ENCODE measurements around the gene MED16. TPM values are rescaled to one million over a fixed set of nuclear protein-coding genes. Genes with fewer than 3 reads are reported as not detected.
"Not testable (repeated sequence)": the region's sequence is repeated elsewhere in the genome, so short reads cannot be mapped to it uniquely, and the experiment has no call there.

The MED16 gene
- total RNA-seq, 1 experiment from 2014 or later: 10.8 TPM

GRCh38 chr19:855142-855541 is 37.8 kb downstream of the MED16 start:
- no peak overlapping the region for H3K4me2 ChIP-seq (ENCODE audit: low read depth, low read length, poor library complexity, severe bottlenecking)
- H3K9me3 ChIP-seq (ENCODE audit: low read length): no peaks in the 10 kb centered on the region
- H2AFZ ChIP-seq (ENCODE audit: low read length): no peak overlapping the region
- no peaks in the 10 kb centered on the region for H3K9me2 ChIP-seq (replicated peaks; ENCODE audit: insufficient read depth, low read length)
- no peaks in the 10 kb centered on the region for H3K27me3 ChIP-seq (ENCODE audit: low read length)
- no peaks in the 10 kb centered on the region for H3K79me2 ChIP-seq (ENCODE audit: low read length)
- no peaks in the 10 kb centered on the region for H3K4me1 ChIP-seq (ENCODE audit: low read length)
- H3K9ac ChIP-seq (ENCODE audit: low read length): no peak overlapping the region
- H4K20me1 ChIP-seq (ENCODE audit: insufficient read depth, low read depth, low read length): no peaks in the 10 kb centered on the region
- no peak for DNase-seq
- H3K36me3 ChIP-seq (ENCODE audit: insufficient read depth, low read length): no peaks in the 10 kb centered on the region
- H3K4me3 ChIP-seq (ENCODE audit: low read length): no peak overlapping the region
- H3K27ac ChIP-seq (ENCODE audit: low read length): no peak overlapping the region

GRCh38 chr19:854549-854948 is 38.4 kb downstream of the MED16 start:
- no peak overlapping the region for H2AFZ ChIP-seq (ENCODE audit: low read length)
- H3K36me3 ChIP-seq (ENCODE audit: insufficient read depth, low read length): no peaks in the 10 kb centered on the region
- no peak overlapping the region for H3K27ac ChIP-seq (ENCODE audit: low read length)
- H3K27me3 ChIP-seq (ENCODE audit: low read length): no peaks in the 10 kb centered on the region
- no peak overlapping the region for H3K4me2 ChIP-seq (ENCODE audit: low read depth, low read length, poor library complexity, severe bottlenecking)
- no peaks in the 10 kb centered on the region for H3K9me3 ChIP-seq (ENCODE audit: low read length)
- no peak overlapping the region for H3K9ac ChIP-seq (ENCODE audit: low read length)
- H3K4me3 ChIP-seq (ENCODE audit: low read length): no peak overlapping the region
- no peaks in the 10 kb centered on the region for H3K79me2 ChIP-seq (ENCODE audit: low read length)
- no peaks in the 10 kb centered on the region for H3K9me2 ChIP-seq (replicated peaks; ENCODE audit: insufficient read depth, low read length)
- no peaks in the 10 kb centered on the region for H4K20me1 ChIP-seq (ENCODE audit: insufficient read depth, low read depth, low read length)
- H3K4me1 ChIP-seq (ENCODE audit: low read length): no peaks in the 10 kb centered on the region
- peak; percentile 56 for DNase-seq

GRCh38 chr19:853614-854220 is 39.3 kb downstream of the MED16 start:
- H3K36me3 ChIP-seq (ENCODE audit: insufficient read depth, low read length); H4K20me1 ChIP-seq (ENCODE audit: insufficient read depth, low read depth, low read length); H3K27ac ChIP-seq (ENCODE audit: low read length); H3K9ac ChIP-seq (ENCODE audit: low read length); H3K4me2 ChIP-seq (ENCODE audit: low read depth, low read length, poor library complexity, severe bottlenecking); H3K4me1 ChIP-seq (ENCODE audit: low read length); DNase-seq; H3K27me3 ChIP-seq (ENCODE audit: low read length); H3K9me2 ChIP-seq (replicated peaks; ENCODE audit: insufficient read depth, low read length); H3K9me3 ChIP-seq (ENCODE audit: low read length); H3K79me2 ChIP-seq (ENCODE audit: low read length); H2AFZ ChIP-seq (ENCODE audit: low read length); H3K4me3 ChIP-seq (ENCODE audit: low read length): not testable (repeated sequence)

GRCh38 chr19:853014-853585 is 39.9 kb downstream of the MED16 start:
- H3K4me1 ChIP-seq (ENCODE audit: low read length): no peaks in the 10 kb centered on the region
- H2AFZ ChIP-seq (ENCODE audit: low read length): no peak overlapping the region
- H3K4me3 ChIP-seq (ENCODE audit: low read length): no peak overlapping the region
- H4K20me1 ChIP-seq (ENCODE audit: insufficient read depth, low read depth, low read length): no peaks in the 10 kb centered on the region
- DNase-seq: no peak
- no peak overlapping the region for H3K4me2 ChIP-seq (ENCODE audit: low read depth, low read length, poor library complexity, severe bottlenecking)
- no peaks in the 10 kb centered on the region for H3K9me3 ChIP-seq (ENCODE audit: low read length)
- H3K27ac ChIP-seq (ENCODE audit: low read length): no peak overlapping the region
- no peaks in the 10 kb centered on the region for H3K27me3 ChIP-seq (ENCODE audit: low read length)
- H3K36me3 ChIP-seq (ENCODE audit: insufficient read depth, low read length): no peaks in the 10 kb centered on the region
- no peaks in the 10 kb centered on the region for H3K9me2 ChIP-seq (replicated peaks; ENCODE audit: insufficient read depth, low read length)
- no peak overlapping the region for H3K9ac ChIP-seq (ENCODE audit: low read length)
- H3K79me2 ChIP-seq (ENCODE audit: low read length): no peaks in the 10 kb centered on the region

- H3K4me2 ChIP-seq (ENCODE audit: low read depth, low read length, poor library complexity, severe bottlenecking): no peak within 1 kb of the TSS
- H3K4me3 ChIP-seq (ENCODE audit: low read length): no peak within 1 kb of the TSS
- H3K9ac ChIP-seq (ENCODE audit: low read length): no peak within 1 kb of the TSS
- DNase-seq: no peak
- H3K27ac ChIP-seq (ENCODE audit: low read length): no peak within 1 kb of the TSS
- no peaks in the 10 kb centered on the region for H3K9me2 ChIP-seq (replicated peaks; ENCODE audit: insufficient read depth, low read length)
- H3K27me3 ChIP-seq (ENCODE audit: low read length): no peaks in the 10 kb centered on the region
- no peaks in the 10 kb centered on the region for H3K79me2 ChIP-seq (ENCODE audit: low read length)
- H2AFZ ChIP-seq (ENCODE audit: low read length): no peak within 1 kb of the TSS
- H3K4me1 ChIP-seq (ENCODE audit: low read length): no peaks in the 10 kb centered on the region
- no peaks in the 10 kb centered on the region for H4K20me1 ChIP-seq (ENCODE audit: insufficient read depth, low read depth, low read length)
- no peaks in the 10 kb centered on the region for H3K9me3 ChIP-seq (ENCODE audit: low read length)
- no peaks in the 10 kb centered on the region for H3K36me3 ChIP-seq (ENCODE audit: insufficient read depth, low read length)
These were observed 40.6 kb downstream of the MED16 start, which contains the start of gene ELANE for GRCh38 chr19:852136-853013. ELANE (plus strand) TSS chr19:852303; CDS start chr19:852329, 26 bp downstream.

GRCh38 chr19:850979-851335 is 42.0 kb downstream of the MED16 start:
- Histone ChIP-seq H3K4me2 (ENCODE audit: low read depth, low read length, poor library complexity, severe bottlenecking) (no peak overlapping the region), H3K36me3 (ENCODE audit: insufficient read depth, low read length) (no peaks in the 10 kb centered on the region), H3K79me2 (ENCODE audit: low read length) (no peaks in the 10 kb centered on the region), H3K4me1 (ENCODE audit: low read length) (no peaks in the 10 kb centered on the region), H3K27me3 (ENCODE audit: low read length) (no peaks in the 10 kb centered on the region), H3K9me3 (ENCODE audit: low read length) (no peaks in the 10 kb centered on the region), H3K9me2 (replicated peaks; ENCODE audit: insufficient read depth, low read length) (no peaks in the 10 kb centered on the region), H4K20me1 (ENCODE audit: insufficient read depth, low read depth, low read length) (no peaks in the 10 kb centered on the region), H3K27ac (ENCODE audit: low read length) (no peak overlapping the region), H3K9ac (ENCODE audit: low read length) (no peak overlapping the region), H2AFZ (ENCODE audit: low read length) (no peak overlapping the region), H3K4me3 (ENCODE audit: low read length) (no peak overlapping the region)
- DNase-seq: no peak

- no peaks in the 10 kb centered on the region for H3K27me3 ChIP-seq (ENCODE audit: low read length)
- no peaks in the 10 kb centered on the region for H3K9me2 ChIP-seq (replicated peaks; ENCODE audit: insufficient read depth, low read length)
- H4K20me1 ChIP-seq (ENCODE audit: insufficient read depth, low read depth, low read length): no peaks in the 10 kb centered on the region
- no peak overlapping the region for H3K9ac ChIP-seq (ENCODE audit: low read length)
- DNase-seq: no peak
- no peak overlapping the region for H3K4me2 ChIP-seq (ENCODE audit: low read depth, low read length, poor library complexity, severe bottlenecking)
- H2AFZ ChIP-seq (ENCODE audit: low read length): no peak overlapping the region
- no peaks in the 10 kb centered on the region for H3K79me2 ChIP-seq (ENCODE audit: low read length)
- H3K4me1 ChIP-seq (ENCODE audit: low read length): no peaks in the 10 kb centered on the region
- H3K27ac ChIP-seq (ENCODE audit: low read length): no peak overlapping the region
- no peaks in the 10 kb centered on the region for H3K9me3 ChIP-seq (ENCODE audit: low read length)
- no peaks in the 10 kb centered on the region for H3K36me3 ChIP-seq (ENCODE audit: insufficient read depth, low read length)
- no peak overlapping the region for H3K4me3 ChIP-seq (ENCODE audit: low read length)
These were observed 42.6 kb downstream of the MED16 start for GRCh38 chr19:850221-850978.

GRCh38 chr19:849195-849594 is 43.8 kb downstream of the MED16 start:
- not testable (repeated sequence) for H3K9ac ChIP-seq (ENCODE audit: low read length); H3K4me3 ChIP-seq (ENCODE audit: low read length); H3K4me2 ChIP-seq (ENCODE audit: low read depth, low read length, poor library complexity, severe bottlenecking); H3K4me1 ChIP-seq (ENCODE audit: low read length); H3K36me3 ChIP-seq (ENCODE audit: insufficient read depth, low read length); DNase-seq; H3K27me3 ChIP-seq (ENCODE audit: low read length); H3K79me2 ChIP-seq (ENCODE audit: low read length); H3K9me2 ChIP-seq (replicated peaks; ENCODE audit: insufficient read depth, low read length); H4K20me1 ChIP-seq (ENCODE audit: insufficient read depth, low read depth, low read length); H3K9me3 ChIP-seq (ENCODE audit: low read length); H2AFZ ChIP-seq (ENCODE audit: low read length); H3K27ac ChIP-seq (ENCODE audit: low read length)

All from Karpas-422 (cell line).